GM12875 (cell line): Measurements from ENCODE around the gene BHMT.

Source experiments
- H3K4me3 ChIP-seq: one replicate; pipeline ENCODE4 v1.5.1; 2011; ENCODE audit warnings: low read depth, low read length, control low read depth
- TF ChIP-seq, protein P1 (sequence below): IDR thresholded peaks from 2 replicates; pipeline ENCODE4 v1.5.1; 2011; ENCODE audit warnings: low read depth, mild to moderate bottlenecking, control low read depth, inconsistent platforms, low read length, moderate library complexity, borderline replicate concordance; ENCODE audit not compliant: insufficient read depth

The BHMT gene

DNA sequence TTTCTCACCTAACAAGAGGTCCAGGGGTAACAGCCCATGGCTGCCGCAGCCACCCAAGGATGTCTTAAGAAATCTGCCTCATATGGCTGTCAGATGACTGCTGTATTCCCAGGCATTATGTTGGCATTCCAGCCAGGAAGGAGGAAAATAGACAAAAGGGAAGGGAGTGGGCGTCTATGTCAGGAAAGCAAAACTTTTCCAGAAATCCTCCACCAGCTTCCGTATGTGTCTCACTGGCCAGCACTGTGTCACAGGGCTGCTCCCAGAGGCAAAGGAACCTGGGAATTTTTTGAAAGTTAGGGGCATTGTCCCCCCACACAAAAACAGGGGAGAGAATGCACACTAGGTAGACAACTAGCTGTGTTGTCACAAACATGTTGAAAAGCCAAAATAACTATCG, 34.8 kb upstream of the BHMT start:
- H3K4me3 ChIP-seq = no peak overlapping the region
- TF ChIP-seq, protein P1, sequence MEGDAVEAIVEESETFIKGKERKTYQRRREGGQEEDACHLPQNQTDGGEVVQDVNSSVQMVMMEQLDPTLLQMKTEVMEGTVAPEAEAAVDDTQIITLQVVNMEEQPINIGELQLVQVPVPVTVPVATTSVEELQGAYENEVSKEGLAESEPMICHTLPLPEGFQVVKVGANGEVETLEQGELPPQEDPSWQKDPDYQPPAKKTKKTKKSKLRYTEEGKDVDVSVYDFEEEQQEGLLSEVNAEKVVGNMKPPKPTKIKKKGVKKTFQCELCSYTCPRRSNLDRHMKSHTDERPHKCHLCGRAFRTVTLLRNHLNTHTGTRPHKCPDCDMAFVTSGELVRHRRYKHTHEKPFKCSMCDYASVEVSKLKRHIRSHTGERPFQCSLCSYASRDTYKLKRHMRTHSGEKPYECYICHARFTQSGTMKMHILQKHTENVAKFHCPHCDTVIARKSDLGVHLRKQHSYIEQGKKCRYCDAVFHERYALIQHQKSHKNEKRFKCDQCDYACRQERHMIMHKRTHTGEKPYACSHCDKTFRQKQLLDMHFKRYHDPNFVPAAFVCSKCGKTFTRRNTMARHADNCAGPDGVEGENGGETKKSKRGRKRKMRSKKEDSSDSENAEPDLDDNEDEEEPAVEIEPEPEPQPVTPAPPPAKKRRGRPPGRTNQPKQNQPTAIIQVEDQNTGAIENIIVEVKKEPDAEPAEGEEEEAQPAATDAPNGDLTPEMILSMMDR = no peak

DNA sequence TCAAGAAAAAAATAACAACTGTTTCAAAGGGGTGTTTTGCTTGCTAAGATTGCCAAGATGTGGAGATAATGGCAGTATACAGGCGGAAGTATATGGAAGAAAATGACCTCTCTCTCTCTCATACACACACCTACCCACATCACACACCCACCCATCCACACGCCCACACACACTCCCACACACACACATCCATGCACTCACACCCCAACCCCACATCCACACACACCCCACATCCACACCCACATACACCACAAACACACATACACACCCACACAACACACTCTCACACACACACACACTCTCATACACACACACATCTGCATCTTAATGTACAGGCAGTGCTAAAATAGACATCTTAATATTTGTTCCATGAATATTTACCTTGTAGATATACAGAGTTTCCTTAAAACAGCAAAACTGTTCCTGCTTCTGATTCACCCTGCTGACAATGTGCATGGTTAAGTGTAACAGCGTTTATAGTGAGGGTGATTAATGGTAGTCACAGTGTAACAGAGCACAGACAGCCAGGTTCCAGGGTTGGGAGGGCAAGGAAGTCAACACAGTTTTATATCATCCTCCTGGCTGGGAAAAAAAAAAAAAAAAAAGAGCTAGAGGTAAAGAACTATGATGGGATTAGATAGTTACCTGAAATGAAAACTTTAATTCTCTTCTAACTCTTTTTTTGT, 33.8 kb upstream of the BHMT start:
- TF ChIP-seq, protein P1 = no peak

DNA sequence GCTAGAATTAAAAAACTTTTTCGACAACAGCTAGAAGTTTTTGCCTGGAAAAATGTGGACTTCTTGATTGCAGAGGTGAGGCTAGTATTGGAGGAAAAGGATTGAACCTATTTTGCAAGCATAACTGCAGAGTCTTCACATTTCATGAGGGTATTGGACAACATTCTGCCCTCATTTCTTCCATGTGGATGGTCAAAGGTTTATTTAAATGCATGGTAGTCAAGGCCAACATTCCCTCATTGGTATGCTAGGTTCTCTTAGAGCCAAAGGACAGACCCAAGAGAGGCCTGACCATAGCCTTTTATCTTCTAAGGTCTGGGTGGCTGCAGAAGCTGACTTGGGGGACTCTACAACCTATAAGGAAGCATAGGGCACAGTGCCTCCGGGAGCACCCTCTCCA, 30.8 kb upstream of the BHMT start:
- no peak overlapping the region for H3K4me3 ChIP-seq
- TF ChIP-seq, protein P1 = no peak

More for the DNA sequence above, 33.8 kb upstream of the BHMT start:
- H3K4me3 ChIP-seq = no peak overlapping the region

DNA sequence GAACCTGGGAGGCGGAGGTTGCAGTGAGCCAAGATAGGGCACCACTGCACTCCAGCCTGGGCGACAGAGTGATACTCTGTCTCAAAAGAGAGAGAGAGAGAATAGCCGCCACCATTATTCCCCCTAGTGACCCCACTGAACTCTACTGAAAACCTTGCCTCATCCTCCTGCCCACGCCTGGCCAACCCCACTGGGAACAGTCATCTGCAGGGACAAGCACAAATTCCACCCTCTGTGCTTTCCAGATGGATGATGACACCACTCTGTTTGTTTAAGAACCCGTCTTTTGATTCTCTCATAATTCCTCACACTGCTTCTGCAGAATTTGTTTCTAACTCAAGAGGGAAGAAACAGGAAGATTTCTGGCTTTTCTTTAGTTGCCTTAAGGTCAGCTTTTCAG, 29.8 kb upstream of the BHMT start:
- no peak overlapping the region for H3K4me3 ChIP-seq

DNA sequence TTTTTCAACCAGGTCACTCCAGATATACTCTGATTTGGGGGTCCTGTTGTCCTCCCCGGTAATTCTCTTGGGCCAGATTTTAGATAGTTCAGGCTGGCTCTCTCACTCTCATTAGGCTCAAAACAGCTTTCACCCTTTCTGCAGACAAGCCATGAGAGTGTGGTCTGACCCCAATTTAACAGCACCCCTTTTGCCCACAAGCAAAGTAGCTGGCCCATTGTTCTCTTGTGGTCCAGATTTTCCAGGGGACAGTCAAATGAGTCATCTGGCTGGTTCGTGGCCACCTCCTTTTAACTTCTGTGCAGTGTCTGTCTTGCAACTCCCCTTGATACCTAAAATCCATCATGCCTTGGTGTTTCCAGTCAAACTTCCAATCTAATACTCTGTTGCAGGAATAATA, 25.5 kb upstream of the BHMT start:
- TF ChIP-seq, protein P1 = no peak
- H3K4me3 ChIP-seq = no peak overlapping the region

More for the DNA sequence above, 29.8 kb upstream of the BHMT start:
- TF ChIP-seq, protein P1 = no peak

DNA sequence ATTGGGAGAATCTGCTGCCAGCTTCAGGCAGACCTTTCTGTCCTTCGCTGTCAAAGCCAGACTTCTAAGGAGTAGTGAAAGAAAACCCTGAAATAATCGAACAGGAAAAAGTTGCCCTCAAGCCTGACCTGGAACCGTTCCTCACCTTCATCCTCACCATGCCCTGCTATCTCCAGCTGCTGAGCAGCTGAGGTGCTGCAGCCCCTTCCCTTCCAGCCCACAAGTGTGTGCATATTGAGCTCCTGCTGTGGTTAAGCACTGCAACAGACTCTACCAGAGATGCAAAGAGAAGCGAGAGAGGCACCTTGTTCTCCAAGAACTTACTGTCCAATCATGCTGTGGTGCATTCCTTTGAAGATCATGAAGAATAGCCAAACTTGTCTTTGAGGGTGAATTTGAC, 23.1 kb upstream of the BHMT start:
- TF ChIP-seq, protein P1 = no peak

DNA sequence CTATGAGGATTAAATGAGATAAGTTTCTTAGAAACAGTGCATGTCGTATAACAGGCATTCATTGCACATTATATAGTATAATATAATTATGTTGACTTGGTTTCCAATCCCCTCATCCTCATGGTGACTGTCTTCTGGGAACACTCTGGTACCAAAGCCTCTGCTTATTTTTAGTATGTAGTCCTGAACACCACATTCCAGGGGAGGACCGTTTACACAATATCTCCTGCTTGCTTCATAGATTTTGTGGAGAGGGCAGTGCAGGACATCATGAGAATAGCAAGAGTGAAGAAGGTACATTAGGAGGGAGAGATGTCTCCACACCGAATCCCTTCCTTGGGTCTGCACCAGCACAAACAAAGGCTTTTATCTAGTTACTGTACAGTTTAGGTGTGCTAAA, 20.5 kb upstream of the BHMT start:
- no peak overlapping the region for H3K4me3 ChIP-seq
- TF ChIP-seq, protein P1 = no peak

More for the DNA sequence above, 23.1 kb upstream of the BHMT start:
- H3K4me3 ChIP-seq = no peak overlapping the region
